Measurements from ENCODE around the gene ING5. TPM values are rescaled to one million over a fixed set of nuclear protein-coding genes. Genes with fewer than 3 reads are reported as not detected.
"Not testable (repeated sequence)": the region's sequence is repeated elsewhere in the genome, so short reads cannot be mapped to it uniquely, and the experiment has no call there.

ING5 gene
- total RNA-seq, 1 experiment from 2014 or later: 9.1 TPM

- no peak for DNase-seq (ENCODE audit: low spot score)
Observed at GRCh38 chr2:241739177-241739576, 37.3 kb downstream of the ING5 start.

GRCh38 chr2:241739651-241740050, 37.8 kb downstream of the ING5 start:
- no peak for DNase-seq (ENCODE audit: low spot score)

DNA sequence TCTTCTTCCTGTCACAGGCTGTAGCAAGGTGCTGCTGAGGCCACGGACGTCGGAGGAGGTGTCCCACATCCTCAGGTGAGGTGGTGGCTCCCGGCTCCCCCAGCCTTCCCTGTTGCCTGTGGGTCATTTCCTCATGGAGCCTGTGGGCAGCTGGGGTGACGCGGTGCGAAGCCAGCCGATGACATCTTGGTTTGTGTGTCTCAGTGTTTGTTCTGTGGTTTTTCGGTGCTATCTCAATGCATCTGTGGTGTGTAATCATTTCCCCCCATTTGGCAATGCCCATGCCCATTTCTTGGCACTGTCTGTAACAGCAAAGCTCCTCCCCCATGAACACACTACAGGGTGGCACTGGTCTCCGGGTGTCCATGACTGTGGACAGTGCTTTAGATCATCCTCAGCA, 39.2 kb downstream of the ING5 start:
- peak; percentile 70 for DNase-seq (ENCODE audit: low spot score)

DNA sequence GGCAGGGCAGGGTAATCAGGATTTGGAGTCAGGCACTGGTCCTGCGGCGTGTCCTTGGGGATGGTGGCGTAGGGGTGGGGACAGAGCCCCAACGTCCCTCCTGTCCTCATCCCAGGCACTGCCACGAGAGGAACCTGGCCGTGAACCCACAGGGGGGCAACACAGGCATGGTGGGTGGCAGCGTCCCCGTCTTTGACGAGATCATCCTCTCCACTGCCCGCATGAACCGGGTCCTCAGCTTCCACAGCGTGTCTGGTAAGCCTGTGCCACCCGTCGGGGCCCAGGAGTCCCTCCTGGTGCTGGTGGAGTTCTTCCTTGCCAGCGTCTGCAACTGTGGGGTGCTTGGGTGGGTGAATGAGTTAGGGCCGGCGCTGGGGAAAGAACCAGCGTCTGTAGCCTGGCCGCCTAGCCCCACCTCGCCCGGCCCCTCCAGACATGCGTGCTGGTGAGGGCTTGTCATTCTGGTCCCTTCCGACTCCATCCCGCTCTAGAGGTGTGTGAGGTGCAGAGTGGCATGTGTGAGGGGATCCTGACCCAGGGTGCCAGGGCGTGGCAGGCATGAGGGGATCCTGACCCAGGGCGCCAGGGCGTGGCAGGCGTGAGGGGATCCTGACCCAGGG, 40.6 kb downstream of the ING5 start:
- DNase-seq (ENCODE audit: low spot score): no peak

- DNase-seq (ENCODE audit: low spot score): not testable (repeated sequence)
Observed at GRCh38 chr2:241743008-241743407, 41.2 kb downstream of the ING5 start.

- DNase-seq (ENCODE audit: low spot score): no peak
Observed at GRCh38 chr2:241743620-241744019, 41.8 kb downstream of the ING5 start.

- DNase-seq (ENCODE audit: low spot score): no peak
Observed at GRCh38 chr2:241744028-241744754, 42.4 kb downstream of the ING5 start.

- no peak for DNase-seq (ENCODE audit: low spot score)
Observed at GRCh38 chr2:241745276-241745675, 43.4 kb downstream of the ING5 start.

DNA sequence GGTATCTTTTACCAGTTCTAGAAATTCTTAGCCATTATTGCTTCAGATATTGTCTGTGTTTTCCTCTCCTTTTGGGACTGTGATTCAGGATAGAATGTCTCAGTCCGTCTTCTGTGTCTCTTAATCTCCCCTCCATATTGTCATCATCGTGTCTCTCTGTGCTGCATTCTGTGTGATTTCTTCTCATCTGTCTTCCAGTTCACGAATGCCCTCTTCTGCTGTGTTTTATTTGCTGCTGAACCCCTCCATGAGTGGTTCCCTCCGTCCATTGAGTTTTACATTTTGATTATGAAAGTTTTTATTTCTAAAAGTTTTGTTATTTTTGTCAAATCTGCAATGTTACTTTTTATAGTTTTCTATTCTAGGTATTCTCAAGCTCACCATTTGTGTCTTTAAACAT, 44.2 kb downstream of the ING5 start:
- DNase-seq (ENCODE audit: low spot score): no peak

DNA sequence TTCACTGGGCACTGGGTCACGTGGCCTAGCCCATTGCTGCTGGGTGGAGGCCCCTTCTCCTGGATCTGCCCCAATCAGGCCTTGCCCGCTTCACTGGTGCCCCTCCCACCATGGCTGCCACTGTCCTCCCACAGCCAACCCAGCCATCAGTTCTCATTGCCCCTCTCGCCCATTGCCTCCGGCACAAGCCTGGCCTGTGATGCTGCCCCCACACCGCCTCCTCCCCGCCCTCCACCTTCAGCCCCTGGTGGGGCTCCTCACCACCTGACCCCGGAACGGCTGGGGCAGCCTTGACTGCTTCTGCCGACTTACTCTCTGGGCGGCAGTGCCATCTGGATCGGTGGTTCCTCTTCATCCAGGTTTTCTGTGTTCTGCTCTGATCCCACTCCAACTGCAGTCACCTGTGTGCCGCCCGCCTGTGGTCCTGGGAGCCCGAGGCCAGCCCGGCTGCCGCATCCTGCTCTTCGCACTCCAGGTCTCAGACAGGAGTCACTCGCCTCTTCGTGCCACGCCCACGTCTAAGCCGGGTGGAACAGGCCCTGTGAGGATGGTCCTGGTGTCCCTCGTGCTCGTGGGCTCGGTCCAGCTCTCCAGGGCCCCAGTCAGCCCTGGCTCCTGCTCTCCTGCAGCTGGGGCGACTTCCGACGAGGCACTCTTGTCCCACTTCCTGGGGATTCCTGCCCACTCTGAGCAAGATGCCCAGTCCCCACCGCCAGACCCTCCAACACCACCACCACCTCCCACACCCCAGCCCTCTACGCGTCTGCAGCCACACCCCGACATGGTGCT, 46.8 kb downstream of the ING5 start:
- no peak for DNase-seq (ENCODE audit: low spot score)

- no peak for DNase-seq (ENCODE audit: low spot score)
Observed at GRCh38 chr2:241750076-241750840, 48.4 kb downstream of the ING5 start.

DNA sequence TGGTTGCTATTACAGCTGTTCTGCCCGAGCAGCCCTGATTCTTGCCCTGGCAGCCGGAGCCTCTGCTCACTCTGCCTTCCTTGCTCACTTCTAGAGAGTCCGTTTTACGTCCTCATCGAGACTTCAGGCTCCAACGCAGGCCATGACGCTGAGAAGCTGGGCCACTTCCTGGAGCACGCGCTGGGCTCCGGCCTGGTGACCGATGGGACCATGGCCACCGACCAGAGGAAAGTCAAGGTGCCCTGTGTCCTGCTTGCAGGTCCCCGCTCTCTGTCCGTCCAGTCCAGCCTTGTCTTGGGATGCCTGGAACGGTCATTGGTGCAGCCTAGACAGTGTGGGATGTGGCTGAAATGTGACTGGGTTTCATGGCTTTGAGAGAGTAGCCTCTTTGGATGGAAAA, 49.3 kb downstream of the ING5 start:
- no peak for DNase-seq (ENCODE audit: low spot score)

DNA sequence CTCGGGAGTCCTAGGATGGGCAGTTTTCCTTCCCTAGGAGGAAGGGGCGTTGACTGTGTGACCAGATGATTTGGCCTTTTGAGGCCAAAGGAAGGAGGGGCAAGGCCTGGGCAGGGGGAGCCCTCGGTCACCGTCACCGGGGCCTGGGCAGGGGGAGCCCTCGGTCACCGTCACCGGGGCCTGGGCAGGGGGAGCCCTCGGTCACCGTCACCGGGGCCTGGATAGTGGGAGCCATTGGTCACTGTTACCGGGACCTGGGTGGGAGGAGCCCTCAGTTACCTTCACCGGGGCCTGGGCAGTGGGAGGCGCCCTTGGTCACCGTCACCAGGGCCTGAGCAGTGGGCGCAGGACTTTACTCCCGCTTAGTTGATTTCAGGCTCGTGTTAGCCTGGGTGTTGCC, 49.9 kb downstream of the ING5 start:
- DNase-seq (ENCODE audit: low spot score): no peak

DNA sequence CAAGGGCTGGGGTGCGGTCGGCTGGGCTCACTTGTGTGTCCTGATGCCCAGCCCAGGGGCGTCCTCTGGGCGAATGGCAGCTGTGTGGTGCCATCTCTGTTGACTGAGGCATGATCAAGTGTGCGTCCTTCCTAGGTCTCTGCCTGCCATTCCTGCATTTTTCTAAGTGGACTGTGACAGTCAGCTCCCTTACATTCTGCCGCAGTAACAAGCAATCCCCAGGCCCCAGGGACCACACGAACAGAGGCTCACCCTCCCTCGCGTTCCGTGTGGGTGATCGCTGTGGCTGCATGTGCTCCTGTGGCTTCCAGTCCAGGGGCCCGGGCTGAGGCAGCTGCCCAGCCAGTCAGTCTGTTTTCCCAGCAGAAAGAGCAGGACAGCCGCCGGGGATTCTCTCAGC, 50.4 kb downstream of the ING5 start:
- no peak for DNase-seq (ENCODE audit: low spot score)

DNA sequence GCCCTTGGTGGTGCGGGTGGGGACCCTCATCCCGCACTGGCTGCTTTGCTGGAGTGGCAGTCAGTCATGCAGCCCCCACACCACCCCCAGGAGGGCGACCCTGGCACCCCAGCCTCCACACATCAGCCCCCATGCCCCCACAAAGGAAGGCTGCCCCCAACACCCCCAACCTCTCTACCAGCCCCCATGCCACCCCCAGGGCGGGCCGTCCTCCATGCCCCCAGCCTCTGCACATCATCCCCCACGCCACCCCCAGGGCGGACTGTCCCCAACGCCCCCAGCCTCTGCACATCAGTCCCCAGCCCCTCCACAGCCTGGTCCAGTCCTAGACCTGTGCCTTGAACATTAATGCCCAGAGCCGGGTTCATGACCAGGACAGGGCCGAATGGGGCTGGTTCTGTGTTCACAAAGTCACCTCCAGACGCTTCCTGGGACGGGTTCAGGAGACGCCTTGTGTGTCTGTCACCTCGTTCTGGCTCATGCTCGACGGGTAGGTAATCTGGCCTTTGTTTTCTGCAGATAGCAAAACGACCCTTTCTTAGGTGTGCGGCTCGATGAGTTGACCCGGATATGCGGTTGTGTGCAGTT, 50.9 kb downstream of the ING5 start:
- no peak for DNase-seq (ENCODE audit: low spot score)

- no peak for DNase-seq (ENCODE audit: low spot score)
Observed at GRCh38 chr2:241753493-241753892, 51.7 kb downstream of the ING5 start.

GRCh38 chr2:241754042-241754441, 52.2 kb downstream of the ING5 start:
- no peak for DNase-seq (ENCODE audit: low spot score)

DNA sequence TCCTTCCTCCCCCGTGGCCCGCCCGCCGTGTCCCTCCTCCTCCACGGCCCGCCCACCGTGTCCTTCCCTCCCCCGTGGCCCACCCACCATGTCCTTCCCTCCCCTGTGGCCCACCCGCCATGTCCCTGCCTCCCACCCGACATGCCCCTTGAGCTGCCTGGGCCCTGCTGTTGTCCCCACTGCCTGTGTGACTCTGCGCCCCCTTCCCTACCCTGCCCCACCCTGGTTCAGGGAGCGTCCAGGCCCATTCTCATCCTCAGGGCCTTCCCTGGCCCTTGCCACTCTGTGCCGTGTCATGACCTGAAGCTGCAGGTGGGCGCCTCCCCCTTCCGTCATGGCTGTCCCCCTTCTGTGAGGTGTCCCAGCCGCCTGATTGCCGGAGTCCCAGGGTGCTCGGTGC, 53.3 kb downstream of the ING5 start:
- no peak for DNase-seq (ENCODE audit: low spot score)

- no peak for DNase-seq (ENCODE audit: low spot score)
Observed at GRCh38 chr2:241755777-241756176, 53.9 kb downstream of the ING5 start.

- DNase-seq (ENCODE audit: low spot score): no peak
Observed at GRCh38 chr2:241759067-241759807, 57.4 kb downstream of the ING5 start.

DNA sequence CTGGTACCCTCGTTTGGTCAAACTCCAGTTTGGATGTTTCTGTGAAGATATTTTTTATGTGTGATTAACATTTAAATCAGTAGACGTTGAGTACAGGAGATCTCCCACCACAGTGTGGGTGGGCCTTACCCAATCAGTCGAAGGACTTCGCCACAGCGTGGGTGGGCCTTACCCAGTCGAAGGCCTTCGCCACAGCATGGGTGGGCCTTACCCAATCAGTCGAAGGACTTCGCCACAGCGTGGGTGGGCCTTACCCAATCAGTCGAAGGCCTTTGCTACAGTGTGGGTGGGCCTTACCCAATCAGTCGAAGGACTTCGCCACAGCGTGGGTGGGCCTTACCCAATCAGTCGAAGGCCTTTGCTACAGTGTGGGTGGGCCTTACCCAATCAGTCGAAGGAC, 58.1 kb downstream of the ING5 start:
- not testable (repeated sequence) for DNase-seq (ENCODE audit: low spot score)
